A549 (cell line): ENCODE results near the gene ADD1. TPM values are rescaled to one million over a fixed set of nuclear protein-coding genes. Genes with fewer than 3 reads are reported as not detected.

ENCODE experiments used
- ATAC-seq, 2 experiments: fragments of 200-7000 bp in 1 of 2; fragments of >200 bp in 1 of 2; cut with Nextera tagmentation in 1 of 2; cut with Tn5 transposase in 1 of 2; 3 replicates each; pipeline versions ENCODE4 v1.8.0 to v1.9.1; 2018 to 2020; ENCODE audit warnings: mild to moderate bottlenecking in 1 of 2, moderate library complexity in 1 of 2
- CTCF ChIA-PET: fragments of 300-600 bp; sonication (Branson Sonifier 250); formaldehyde crosslinking; extraction: SDS; loops from one replicate; lab custom pipeline; 2021; ENCODE audit warnings: antibody characterized with exemption, inconsistent platforms; lab: Yijun Ruan, JAX
- POLR2A ChIA-PET: fragments of 350-600 bp; formaldehyde crosslinking; extraction: SDS; loops from one replicate; lab custom pipeline; 2021; ENCODE audit warnings: antibody characterized with exemption, inconsistent platforms; lab: Yijun Ruan, JAX
- DNase-seq, 2 experiments: peaks; one replicate each; pipeline versions ENCODE4 v3.0.0 to v3.0.0-alpha.2; 2011 to 2016; ENCODE audit warnings: low read depth in 1 of 2, low spot score in 1 of 2
- FAIRE-seq: peaks from 2 replicates; lab custom pipeline; 2011; peaks lifted over from hg19 to GRCh38; lab: Jason Lieb, UNC
- H3K27ac ChIP-seq, 2 experiments: fragments of >200 bp; sonication (Bioruptor Twin); formaldehyde crosslinking; 3 replicates each; pipeline ENCODE4 v1.5.1; 2016 to 2017
- H3K4me1 ChIP-seq: fragments of >200 bp; sonication (Bioruptor Twin); formaldehyde crosslinking; 3 replicates; pipeline ENCODE4 v1.6.1; 2016
- H3K4me2 ChIP-seq: fragments of >200 bp; sonication (Bioruptor Twin); formaldehyde crosslinking; 3 replicates; pipeline ENCODE4 v1.6.1; 2016
- H3K4me3 ChIP-seq: fragments of >200 bp; sonication (Bioruptor Twin); formaldehyde crosslinking; 3 replicates; pipeline ENCODE4 v1.5.1; 2016
- H3K9me3 ChIP-seq: fragments of >200 bp; sonication (Bioruptor Twin); formaldehyde crosslinking; 3 replicates; pipeline ENCODE4 v1.6.1; 2016
- BHLHE40 ChIP-seq: IDR thresholded peaks from 2 replicates; pipeline ENCODE4 v1.6.1; 2012; ENCODE audit warnings: low read depth, low read length, inconsistent platforms
- CBX8 ChIP-seq: fragments of 200-600 bp; sonication (generic); IDR thresholded peaks from 2 replicates; pipeline ENCODE4 v1.6.1; 2016
- CHD4 ChIP-seq: fragments of 200-600 bp; sonication (generic); IDR thresholded peaks from 2 replicates; pipeline ENCODE4 v1.6.1; 2016; ENCODE audit warnings: antibody characterized with exemption, mild to moderate bottlenecking, borderline replicate concordance
- ESRRA ChIP-seq: fragments of 150-350 bp; IDR thresholded peaks from 2 replicates; pipeline ENCODE4 v1.6.1; 2014; ENCODE audit warnings: mild to moderate bottlenecking, low read length, borderline replicate concordance
- FOSB ChIP-seq: fragments of 250-450 bp; sonication (Bioruptor Pico); IDR thresholded peaks from 2 replicates; pipeline ENCODE4 v1.5.0; 2020; ENCODE audit warnings: mild to moderate bottlenecking, moderate library complexity
- JUNB ChIP-seq: fragments of >200 bp; sonication (Bioruptor Twin); formaldehyde crosslinking; IDR thresholded peaks from 2 replicates; pipeline ENCODE4 v1.6.1; 2016
- NR3C1 ChIP-seq: fragments of >200 bp; sonication (Bioruptor Twin); formaldehyde crosslinking; IDR thresholded peaks from 3 replicates; pipeline ENCODE4 v1.6.1; 2017
- POLR2A ChIP-seq: IDR thresholded peaks from 2 replicates; pipeline ENCODE4 v1.6.1; 2012; ENCODE audit warnings: mild to moderate bottlenecking, low read length
- POLR2AphosphoS2 ChIP-seq: conservative IDR thresholded peaks from 2 replicates; pipeline ENCODE4 v1.6.1; 2012; ENCODE audit warnings: low read length, improper control_type of control experiment, inconsistent platforms
- SMC3 ChIP-seq: fragments of >200 bp; sonication (Bioruptor Twin); formaldehyde crosslinking; IDR thresholded peaks from 3 replicates; pipeline ENCODE4 v1.6.1; 2018; ENCODE audit warnings: inconsistent platforms
- SREBF2 ChIP-seq: fragments of 450-650 bp; IDR thresholded peaks from 2 replicates; pipeline ENCODE4 v1.6.1; 2014; ENCODE audit warnings: mild to moderate bottlenecking, moderate library complexity
- ZSCAN20 ChIP-seq: fragments of 250-450 bp; sonication (Bioruptor Pico); IDR thresholded peaks from 2 replicates; pipeline ENCODE4 v1.8.0; 2022; ENCODE audit warnings: mild to moderate bottlenecking, moderate library complexity
- whole genome bisulfite sequencing: methylation state at CpG from one replicate; pipeline ENCODE4 v1.1.6; 2017; ENCODE audit errors: missing lambda C conversion rate; 5-methylcytosine and 5-hydroxymethylcytosine counted together
- polyA plus RNA-seq, 4 experiments: library from polyadenylated mRNA; depleted of rRNA in 3 of 4; stranded (reverse); fragments of >200 nt; fragmentation: RNase III in 1 of 4; extraction: RNeasy Plus Mini Kit Qiagen cat#74134 plus additional on column Dnase treatment in 1 of 4; gene quantifications; 2 replicates in 3 of 4; 3 replicates in 1 of 4; pipeline ENCODE4 v1.2.3, GENCODE V29; 2011 to 2017
- TF ChIP-seq, protein P1 (sequence below): fragments of 450-650 bp; IDR thresholded peaks from 2 replicates; pipeline ENCODE4 v1.6.1; 2014; ENCODE audit warnings: antibody characterized with exemption
- TF ChIP-seq, protein P2 (sequence below): fragments of >200 bp; sonication (Bioruptor Twin); formaldehyde crosslinking; IDR thresholded peaks from 3 replicates; pipeline ENCODE4 v1.5.1; 2016
- TF ChIP-seq, protein P3 (sequence below): fragments of 250-450 bp; sonication (Bioruptor Pico); IDR thresholded peaks from 2 replicates; pipeline ENCODE4 v1.5.0; 2021; ENCODE audit warnings: mild to moderate bottlenecking, moderate library complexity, borderline replicate concordance
- TF ChIP-seq, protein P4 (sequence below): IDR thresholded peaks from 2 replicates; pipeline ENCODE4 v1.6.1; 2012; ENCODE audit warnings: low read depth, borderline replicate concordance
- TF ChIP-seq, protein P5 (sequence below): fragments of 200-600 bp; sonication (generic); IDR thresholded peaks from 2 replicates; pipeline ENCODE4 v1.6.1; 2016; ENCODE audit warnings: antibody characterized with exemption, mild to moderate bottlenecking, moderate library complexity
- TF ChIP-seq, protein P6 (sequence below): fragments of 250-450 bp; sonication (Bioruptor Pico); IDR thresholded peaks from 2 replicates; pipeline ENCODE4 v1.5.0; 2020; ENCODE audit warnings: low read depth, mild to moderate bottlenecking, moderate library complexity

The ADD1 gene
- polyA plus RNA-seq, 2 of the 4 experiments (the other 2 are of a cell fraction), result 59.7 to 60.3 TPM

DNA sequence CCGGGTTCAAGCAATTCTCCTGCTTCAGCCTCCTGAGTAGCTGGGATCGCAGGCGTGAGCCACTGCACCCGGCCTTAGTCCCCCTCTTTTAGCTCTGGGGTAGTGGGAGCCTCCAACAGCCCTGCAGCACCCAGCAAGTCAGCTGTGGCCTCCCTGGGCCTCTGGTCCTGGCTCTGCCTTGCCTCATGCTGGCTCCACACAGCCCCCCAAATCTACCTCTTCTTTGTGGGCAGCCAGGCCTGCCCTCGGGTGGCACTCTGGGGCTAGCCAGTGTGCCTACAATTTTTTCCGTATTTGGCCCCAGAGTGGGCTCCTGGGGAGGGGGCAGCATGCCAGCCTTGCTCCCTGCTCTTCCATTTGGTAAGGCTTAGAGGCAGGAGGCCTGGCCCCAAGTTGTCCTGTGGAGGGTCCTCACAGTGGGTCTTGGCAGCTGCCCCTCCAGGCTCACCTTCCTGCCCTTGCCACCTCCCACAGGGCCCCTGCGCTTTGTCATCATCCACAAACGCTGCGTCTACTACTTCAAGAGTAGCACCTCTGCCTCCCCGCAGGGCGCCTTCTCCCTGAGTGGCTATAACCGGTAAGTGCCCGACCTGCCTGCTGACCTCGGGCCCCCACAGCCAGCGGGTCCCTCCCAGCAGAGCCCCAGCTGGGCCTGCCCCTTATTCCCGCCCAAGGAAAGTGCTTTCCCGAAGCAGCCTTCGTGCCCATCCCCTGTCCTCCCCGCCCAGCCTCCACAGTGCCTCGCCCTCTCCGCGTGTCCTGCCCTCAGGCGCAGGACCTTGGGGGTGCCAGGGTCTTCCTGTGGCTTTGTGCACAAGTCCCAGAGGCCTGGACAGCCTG is 21.0 kb upstream of the ADD1 start:
- H3K4me1 ChIP-seq, result no peaks in the 10 kb centered on the region
- ATAC-seq (no peak), DNase-seq (no peak), FAIRE-seq (no peak)
- POLR2A ChIA-PET, result no interaction called here
- 91% methylated on average over 22 of the region's 23 CpGs for WGBS
- CTCF ChIA-PET, result interaction anchor here (0.6 kb wide), 1 partner anchor 453 kb away, joined by 3 read pairs; no protein-coding TSS in a partner anchor
- TF ChIP-seq, protein P1, sequence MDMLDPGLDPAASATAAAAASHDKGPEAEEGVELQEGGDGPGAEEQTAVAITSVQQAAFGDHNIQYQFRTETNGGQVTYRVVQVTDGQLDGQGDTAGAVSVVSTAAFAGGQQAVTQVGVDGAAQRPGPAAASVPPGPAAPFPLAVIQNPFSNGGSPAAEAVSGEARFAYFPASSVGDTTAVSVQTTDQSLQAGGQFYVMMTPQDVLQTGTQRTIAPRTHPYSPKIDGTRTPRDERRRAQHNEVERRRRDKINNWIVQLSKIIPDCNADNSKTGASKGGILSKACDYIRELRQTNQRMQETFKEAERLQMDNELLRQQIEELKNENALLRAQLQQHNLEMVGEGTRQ, result no peak
- TF ChIP-seq POLR2AphosphoS2 (no peak), JUNB (no peak), ESRRA (no peak), CHD4 (no peak), ZSCAN20 (CRISPR knock-in tag) (no peak), FOSB (no peak)
- TF ChIP-seq, protein P2, sequence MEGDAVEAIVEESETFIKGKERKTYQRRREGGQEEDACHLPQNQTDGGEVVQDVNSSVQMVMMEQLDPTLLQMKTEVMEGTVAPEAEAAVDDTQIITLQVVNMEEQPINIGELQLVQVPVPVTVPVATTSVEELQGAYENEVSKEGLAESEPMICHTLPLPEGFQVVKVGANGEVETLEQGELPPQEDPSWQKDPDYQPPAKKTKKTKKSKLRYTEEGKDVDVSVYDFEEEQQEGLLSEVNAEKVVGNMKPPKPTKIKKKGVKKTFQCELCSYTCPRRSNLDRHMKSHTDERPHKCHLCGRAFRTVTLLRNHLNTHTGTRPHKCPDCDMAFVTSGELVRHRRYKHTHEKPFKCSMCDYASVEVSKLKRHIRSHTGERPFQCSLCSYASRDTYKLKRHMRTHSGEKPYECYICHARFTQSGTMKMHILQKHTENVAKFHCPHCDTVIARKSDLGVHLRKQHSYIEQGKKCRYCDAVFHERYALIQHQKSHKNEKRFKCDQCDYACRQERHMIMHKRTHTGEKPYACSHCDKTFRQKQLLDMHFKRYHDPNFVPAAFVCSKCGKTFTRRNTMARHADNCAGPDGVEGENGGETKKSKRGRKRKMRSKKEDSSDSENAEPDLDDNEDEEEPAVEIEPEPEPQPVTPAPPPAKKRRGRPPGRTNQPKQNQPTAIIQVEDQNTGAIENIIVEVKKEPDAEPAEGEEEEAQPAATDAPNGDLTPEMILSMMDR, result no peak
- TF ChIP-seq, protein P3, sequence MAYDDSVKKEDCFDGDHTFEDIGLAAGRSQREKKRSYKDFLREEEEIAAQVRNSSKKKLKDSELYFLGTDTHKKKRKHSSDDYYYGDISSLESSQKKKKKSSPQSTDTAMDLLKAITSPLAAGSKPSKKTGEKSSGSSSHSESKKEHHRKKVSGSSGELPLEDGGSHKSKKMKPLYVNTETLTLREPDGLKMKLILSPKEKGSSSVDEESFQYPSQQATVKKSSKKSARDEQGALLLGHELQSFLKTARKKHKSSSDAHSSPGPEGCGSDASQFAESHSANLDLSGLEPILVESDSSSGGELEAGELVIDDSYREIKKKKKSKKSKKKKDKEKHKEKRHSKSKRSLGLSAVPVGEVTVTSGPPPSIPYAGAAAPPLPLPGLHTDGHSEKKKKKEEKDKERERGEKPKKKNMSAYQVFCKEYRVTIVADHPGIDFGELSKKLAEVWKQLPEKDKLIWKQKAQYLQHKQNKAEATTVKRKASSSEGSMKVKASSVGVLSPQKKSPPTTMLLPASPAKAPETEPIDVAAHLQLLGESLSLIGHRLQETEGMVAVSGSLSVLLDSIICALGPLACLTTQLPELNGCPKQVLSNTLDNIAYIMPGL (CRISPR knock-in tag), result no peak
- TF ChIP-seq, protein P4, sequence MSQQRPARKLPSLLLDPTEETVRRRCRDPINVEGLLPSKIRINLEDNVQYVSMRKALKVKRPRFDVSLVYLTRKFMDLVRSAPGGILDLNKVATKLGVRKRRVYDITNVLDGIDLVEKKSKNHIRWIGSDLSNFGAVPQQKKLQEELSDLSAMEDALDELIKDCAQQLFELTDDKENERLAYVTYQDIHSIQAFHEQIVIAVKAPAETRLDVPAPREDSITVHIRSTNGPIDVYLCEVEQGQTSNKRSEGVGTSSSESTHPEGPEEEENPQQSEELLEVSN, result no peak
- H3K4me3 ChIP-seq, result no peak overlapping the region
- no peak overlapping the region for H3K27ac ChIP-seq
- no peak overlapping the region for H3K4me2 ChIP-seq
- H3K9me3 ChIP-seq, result no peaks in the 10 kb centered on the region

DNA sequence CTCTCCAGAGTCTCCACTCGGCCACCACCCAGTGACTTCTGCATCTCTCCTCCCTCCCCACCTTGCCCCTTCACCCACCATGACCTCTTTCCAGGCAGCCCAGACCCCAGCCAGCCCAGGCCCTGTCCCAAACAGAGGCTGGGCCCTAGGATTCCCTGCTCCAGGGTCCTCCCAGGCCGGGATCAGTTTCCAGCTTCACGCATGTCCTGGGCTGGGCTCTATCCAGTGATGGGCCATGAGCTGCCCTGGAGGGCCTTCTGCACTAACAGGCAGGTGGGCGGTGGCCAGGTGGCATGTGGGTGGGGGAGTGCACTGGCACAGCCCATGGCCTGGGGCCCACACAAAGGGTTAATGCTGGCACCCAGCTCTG is 20.4 kb upstream of the ADD1 start:
- no peak overlapping the region for H3K27ac ChIP-seq
- no peak overlapping the region for H3K4me2 ChIP-seq
- TF ChIP-seq SREBF2, result no peak
- TF ChIP-seq, all 56 proteins: peak for 0
- ChIA-PET POLR2A (no interaction called here), CTCF (no interaction called here)
- 78% methylated on average over 4 of the region's 4 CpGs for WGBS
- Histone ChIP-seq H3K4me1 (no peaks in the 10 kb centered on the region), H3K4me3 (no peak overlapping the region), H3K9me3 (no peaks in the 10 kb centered on the region)
- no peak for FAIRE-seq
- no peak for DNase-seq
- ATAC-seq, result no peak

DNA sequence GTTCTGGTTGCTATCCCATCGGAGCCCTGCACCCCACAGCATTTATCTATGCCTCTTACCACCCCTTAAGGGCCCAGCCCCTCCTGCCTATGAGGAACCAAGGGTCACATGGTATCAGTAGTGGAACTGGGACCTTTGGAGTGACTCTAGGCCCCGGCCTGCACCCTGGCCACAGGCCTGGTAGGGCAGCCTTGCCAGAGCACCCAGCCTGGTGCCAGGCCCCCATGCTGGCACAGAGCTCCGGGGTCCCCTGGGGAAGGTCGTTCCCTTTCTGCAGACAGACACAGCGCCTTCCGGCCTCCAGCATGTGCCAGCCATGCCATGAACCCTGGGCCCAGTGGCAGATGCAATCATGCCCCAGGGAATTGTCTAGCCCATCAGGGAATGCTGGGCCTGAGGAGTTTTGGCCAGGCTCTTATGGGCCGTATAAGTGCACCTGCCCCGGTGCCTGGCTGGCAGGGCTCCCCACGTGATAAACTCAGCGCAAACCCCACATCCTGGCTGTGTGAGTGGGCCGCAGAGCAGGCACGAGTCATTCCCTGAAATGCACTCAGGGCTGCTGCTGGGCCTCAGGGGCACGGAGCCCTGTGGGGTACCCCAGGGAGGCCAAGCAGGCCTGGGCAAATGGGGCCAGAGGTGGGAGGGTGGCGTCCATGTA is 19.8 kb upstream of the ADD1 start:
- WGBS, result 71% methylated on average over 3 of the region's 14 CpGs
- Histone ChIP-seq H3K4me2 (no peak overlapping the region), H3K9me3 (no peaks in the 10 kb centered on the region), H3K4me1 (no peaks in the 10 kb centered on the region)
- no peak for ATAC-seq
- POLR2A ChIA-PET, result no interaction called here
- TF ChIP-seq, protein P5, sequence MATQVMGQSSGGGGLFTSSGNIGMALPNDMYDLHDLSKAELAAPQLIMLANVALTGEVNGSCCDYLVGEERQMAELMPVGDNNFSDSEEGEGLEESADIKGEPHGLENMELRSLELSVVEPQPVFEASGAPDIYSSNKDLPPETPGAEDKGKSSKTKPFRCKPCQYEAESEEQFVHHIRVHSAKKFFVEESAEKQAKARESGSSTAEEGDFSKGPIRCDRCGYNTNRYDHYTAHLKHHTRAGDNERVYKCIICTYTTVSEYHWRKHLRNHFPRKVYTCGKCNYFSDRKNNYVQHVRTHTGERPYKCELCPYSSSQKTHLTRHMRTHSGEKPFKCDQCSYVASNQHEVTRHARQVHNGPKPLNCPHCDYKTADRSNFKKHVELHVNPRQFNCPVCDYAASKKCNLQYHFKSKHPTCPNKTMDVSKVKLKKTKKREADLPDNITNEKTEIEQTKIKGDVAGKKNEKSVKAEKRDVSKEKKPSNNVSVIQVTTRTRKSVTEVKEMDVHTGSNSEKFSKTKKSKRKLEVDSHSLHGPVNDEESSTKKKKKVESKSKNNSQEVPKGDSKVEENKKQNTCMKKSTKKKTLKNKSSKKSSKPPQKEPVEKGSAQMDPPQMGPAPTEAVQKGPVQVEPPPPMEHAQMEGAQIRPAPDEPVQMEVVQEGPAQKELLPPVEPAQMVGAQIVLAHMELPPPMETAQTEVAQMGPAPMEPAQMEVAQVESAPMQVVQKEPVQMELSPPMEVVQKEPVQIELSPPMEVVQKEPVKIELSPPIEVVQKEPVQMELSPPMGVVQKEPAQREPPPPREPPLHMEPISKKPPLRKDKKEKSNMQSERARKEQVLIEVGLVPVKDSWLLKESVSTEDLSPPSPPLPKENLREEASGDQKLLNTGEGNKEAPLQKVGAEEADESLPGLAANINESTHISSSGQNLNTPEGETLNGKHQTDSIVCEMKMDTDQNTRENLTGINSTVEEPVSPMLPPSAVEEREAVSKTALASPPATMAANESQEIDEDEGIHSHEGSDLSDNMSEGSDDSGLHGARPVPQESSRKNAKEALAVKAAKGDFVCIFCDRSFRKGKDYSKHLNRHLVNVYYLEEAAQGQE, result no peak
- TF ChIP-seq CBX8 (no peak), NR3C1 (no peak), BHLHE40 (no peak), SMC3 (no peak), POLR2A (no peak)
- TF ChIP-seq, protein P6, sequence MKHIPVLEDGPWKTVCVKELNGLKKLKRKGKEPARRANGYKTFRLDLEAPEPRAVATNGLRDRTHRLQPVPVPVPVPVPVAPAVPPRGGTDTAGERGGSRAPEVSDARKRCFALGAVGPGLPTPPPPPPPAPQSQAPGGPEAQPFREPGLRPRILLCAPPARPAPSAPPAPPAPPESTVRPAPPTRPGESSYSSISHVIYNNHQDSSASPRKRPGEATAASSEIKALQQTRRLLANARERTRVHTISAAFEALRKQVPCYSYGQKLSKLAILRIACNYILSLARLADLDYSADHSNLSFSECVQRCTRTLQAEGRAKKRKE (CRISPR knock-in tag), result no peak
- TF ChIP-seq, all 56 proteins: peak for 0
- no peak for FAIRE-seq
- Histone ChIP-seq H3K27ac (no peak overlapping the region), H3K4me3 (no peak overlapping the region)
- DNase-seq, result no peak
- CTCF ChIA-PET, result no interaction called here
